ENCODE measurements around the gene VPS13A. TPM values are rescaled to one million over a fixed set of nuclear protein-coding genes. Genes with fewer than 3 reads are reported as not detected.
"Not testable (repeated sequence)": the region's sequence is repeated elsewhere in the genome, so short reads cannot be mapped to it uniquely, and the experiment has no call there.

VPS13A gene
- polyA plus RNA-seq, 1 donor = 42.6 TPM

GRCh38 chr9:77293949-77294348, 116.6 kb downstream of the VPS13A start:
- DNase-seq = no peak

GRCh38 chr9:77304543-77304942, 127.2 kb downstream of the VPS13A start:
- no peak for DNase-seq

- DNase-seq = no peak
These were observed 128.5 kb downstream of the VPS13A start for GRCh38 chr9:77305622-77306400.

GRCh38 chr9:77307166-77307565, 129.8 kb downstream of the VPS13A start:
- DNase-seq = no peak

GRCh38 chr9:77316058-77316457, 138.7 kb downstream of the VPS13A start:
- DNase-seq = no peak

- DNase-seq = no peak
These were observed 147.7 kb downstream of the VPS13A start for GRCh38 chr9:77325058-77325457.

GRCh38 chr9:77328102-77328501, 150.8 kb downstream of the VPS13A start:
- DNase-seq = no peak

- no peak for DNase-seq
These were observed 192.7 kb downstream of the VPS13A start for GRCh38 chr9:77370064-77370463.

- DNase-seq = no peak
These were observed 196.9 kb downstream of the VPS13A start for GRCh38 chr9:77374266-77374665.

GRCh38 chr9:77375956-77376532, 198.7 kb downstream of the VPS13A start:
- DNase-seq = no peak

- no peak for DNase-seq
These were observed 207.1 kb downstream of the VPS13A start for GRCh38 chr9:77384406-77384805.

- DNase-seq = no peak
These were observed 208.9 kb downstream of the VPS13A start for GRCh38 chr9:77386187-77386586.

GRCh38 chr9:77391834-77392233, 214.5 kb downstream of the VPS13A start:
- no peak for DNase-seq

GRCh38 chr9:77392328-77392727, 215.0 kb downstream of the VPS13A start:
- DNase-seq = no peak

- not testable (repeated sequence) for DNase-seq
These were observed 221.2 kb downstream of the VPS13A start for GRCh38 chr9:77398581-77398980.

- no peak for DNase-seq
These were observed 222.6 kb downstream of the VPS13A start for GRCh38 chr9:77399964-77400363.

GRCh38 chr9:77402286-77402685, 225.0 kb downstream of the VPS13A start:
- DNase-seq = no peak

- DNase-seq = no peak
These were observed 225.9 kb downstream of the VPS13A start for GRCh38 chr9:77403239-77403638.

- DNase-seq = not testable (repeated sequence)
These were observed 231.2 kb downstream of the VPS13A start for GRCh38 chr9:77408521-77408920.

GRCh38 chr9:77417566-77417965, 240.2 kb downstream of the VPS13A start:
- DNase-seq = no peak

- DNase-seq = no peak
These were observed 240.9 kb downstream of the VPS13A start for GRCh38 chr9:77418226-77418625.

GRCh38 chr9:77420641-77421040, 243.3 kb downstream of the VPS13A start:
- DNase-seq = no peak

- DNase-seq = no peak
These were observed 244.4 kb downstream of the VPS13A start for GRCh38 chr9:77421506-77422265.
